IPS-18c (cell line): ENCODE data around the gene CAPN14.
"Not testable (repeated sequence)": the region's sequence is repeated elsewhere in the genome, so short reads cannot be mapped to it uniquely, and the experiment has no call there.

Experiments used
- H3K4me3 ChIP-seq: 2 replicates; pipeline ENCODE4 v1.7.0; 2013; ENCODE audit warnings: low read depth, mild to moderate bottlenecking, low read length, moderate library complexity; ENCODE audit not compliant: insufficient read depth
- H3K9me3 ChIP-seq: one replicate; pipeline ENCODE4 v1.6.1; 2013; ENCODE audit warnings: mild to moderate bottlenecking, low read length, moderate library complexity; ENCODE audit not compliant: control insufficient read depth, insufficient read depth

The CAPN14 gene

GRCh38 chr2:31191931-31192330, 25.4 kb downstream of the CAPN14 start:
- H3K4me3 ChIP-seq: no peak overlapping the region
- H3K9me3 ChIP-seq: no peaks in the 10 kb centered on the region

GRCh38 chr2:31190188-31190587, 27.1 kb downstream of the CAPN14 start:
- Histone ChIP-seq H3K9me3 (no peaks in the 10 kb centered on the region), H3K4me3 (no peak overlapping the region)

- no peak overlapping the region for H3K4me3 ChIP-seq
- H3K9me3 ChIP-seq: no peaks in the 10 kb centered on the region
Observed at GRCh38 chr2:31189141-31189540, 28.2 kb downstream of the CAPN14 start.

- H3K9me3 ChIP-seq: no peaks in the 10 kb centered on the region
- no peak overlapping the region for H3K4me3 ChIP-seq
Observed at GRCh38 chr2:31188131-31188530, 29.2 kb downstream of the CAPN14 start.

- no peaks in the 10 kb centered on the region for H3K9me3 ChIP-seq
- no peak overlapping the region for H3K4me3 ChIP-seq
Observed at GRCh38 chr2:31187166-31187565, 30.1 kb downstream of the CAPN14 start.

- not testable (repeated sequence) for H3K9me3 ChIP-seq, H3K4me3 ChIP-seq
Observed at GRCh38 chr2:31183973-31184372, 33.3 kb downstream of the CAPN14 start.

- no peaks in the 10 kb centered on the region for H3K9me3 ChIP-seq
- H3K4me3 ChIP-seq: no peak overlapping the region; the same call in 1 of the 2 replicates
Observed at GRCh38 chr2:31176742-31177141, 40.6 kb downstream of the CAPN14 start.

GRCh38 chr2:31171142-31171541, 46.2 kb downstream of the CAPN14 start:
- no peak overlapping the region for H3K4me3 ChIP-seq
- H3K9me3 ChIP-seq: no peaks in the 10 kb centered on the region

GRCh38 chr2:31170071-31170698, 47.1 kb downstream of the CAPN14 start:
- no peaks in the 10 kb centered on the region for H3K9me3 ChIP-seq
- H3K4me3 ChIP-seq: no peak overlapping the region

- Histone ChIP-seq H3K4me3 (no peak overlapping the region), H3K9me3 (no peaks in the 10 kb centered on the region)
Observed at GRCh38 chr2:31168291-31168690, 49.0 kb downstream of the CAPN14 start.

GRCh38 chr2:31166925-31167324, 50.4 kb downstream of the CAPN14 start:
- H3K9me3 ChIP-seq: no peaks in the 10 kb centered on the region

GRCh38 chr2:31163011-31163539, 54.2 kb downstream of the CAPN14 start:
- H3K9me3 ChIP-seq: no peaks in the 10 kb centered on the region
- H3K4me3 ChIP-seq: no peak overlapping the region

More at GRCh38 chr2:31166925-31167324, 50.4 kb downstream of the CAPN14 start:
- H3K4me3 ChIP-seq: no peak overlapping the region

- Histone ChIP-seq H3K4me3 (no peak overlapping the region), H3K9me3 (no peaks in the 10 kb centered on the region)
Observed at GRCh38 chr2:31161637-31162036, 55.7 kb downstream of the CAPN14 start.

- H3K4me3 ChIP-seq: no peak overlapping the region
- no peaks in the 10 kb centered on the region for H3K9me3 ChIP-seq
Observed at GRCh38 chr2:31151501-31151900, 65.8 kb downstream of the CAPN14 start.

- H3K4me3 ChIP-seq: no peak overlapping the region
Observed at GRCh38 chr2:31150120-31150670, 67.1 kb downstream of the CAPN14 start.

GRCh38 chr2:31148514-31148913, 68.8 kb downstream of the CAPN14 start:
- no peak overlapping the region for H3K4me3 ChIP-seq
- no peaks in the 10 kb centered on the region for H3K9me3 ChIP-seq

More at GRCh38 chr2:31150120-31150670, 67.1 kb downstream of the CAPN14 start:
- H3K9me3 ChIP-seq: no peaks in the 10 kb centered on the region

- Histone ChIP-seq H3K4me3 (no peak overlapping the region), H3K9me3 (no peaks in the 10 kb centered on the region)
Observed at GRCh38 chr2:31147645-31148044, 69.7 kb downstream of the CAPN14 start.

- H3K4me3 ChIP-seq: no peak overlapping the region
- H3K9me3 ChIP-seq: no peaks in the 10 kb centered on the region
Observed at GRCh38 chr2:31142110-31142509, 75.2 kb downstream of the CAPN14 start.
